OCI-LY3 (cell line): ENCODE results near the gene ADGRV1.

Experiments used
- EZH2phosphoT487 ChIP-seq: fragments of 200-600 bp; shearing (Covaris generic); IDR thresholded peaks from 2 replicates; pipeline ENCODE4 v1.6.1; 2018; ENCODE audit warnings: antibody characterized with exemption, mixed run types, low read depth
- TF ChIP-seq, protein P1 (sequence below): fragments of 200-600, 300-600 bp; sonication (generic); IDR thresholded peaks from 2 replicates; pipeline ENCODE4 v1.5.1; 2014; ENCODE audit warnings: antibody characterized with exemption, low read length, low read depth

- TF ChIP-seq, protein P1, sequence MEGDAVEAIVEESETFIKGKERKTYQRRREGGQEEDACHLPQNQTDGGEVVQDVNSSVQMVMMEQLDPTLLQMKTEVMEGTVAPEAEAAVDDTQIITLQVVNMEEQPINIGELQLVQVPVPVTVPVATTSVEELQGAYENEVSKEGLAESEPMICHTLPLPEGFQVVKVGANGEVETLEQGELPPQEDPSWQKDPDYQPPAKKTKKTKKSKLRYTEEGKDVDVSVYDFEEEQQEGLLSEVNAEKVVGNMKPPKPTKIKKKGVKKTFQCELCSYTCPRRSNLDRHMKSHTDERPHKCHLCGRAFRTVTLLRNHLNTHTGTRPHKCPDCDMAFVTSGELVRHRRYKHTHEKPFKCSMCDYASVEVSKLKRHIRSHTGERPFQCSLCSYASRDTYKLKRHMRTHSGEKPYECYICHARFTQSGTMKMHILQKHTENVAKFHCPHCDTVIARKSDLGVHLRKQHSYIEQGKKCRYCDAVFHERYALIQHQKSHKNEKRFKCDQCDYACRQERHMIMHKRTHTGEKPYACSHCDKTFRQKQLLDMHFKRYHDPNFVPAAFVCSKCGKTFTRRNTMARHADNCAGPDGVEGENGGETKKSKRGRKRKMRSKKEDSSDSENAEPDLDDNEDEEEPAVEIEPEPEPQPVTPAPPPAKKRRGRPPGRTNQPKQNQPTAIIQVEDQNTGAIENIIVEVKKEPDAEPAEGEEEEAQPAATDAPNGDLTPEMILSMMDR: no peak
- TF ChIP-seq EZH2phosphoT487: no peak
These were observed 82.0 kb downstream of the ADGRV1 start for GRCh38 chr5:90640484-90641059.
